ENCODE results near the gene PIM3.

PIM3 gene

DNA sequence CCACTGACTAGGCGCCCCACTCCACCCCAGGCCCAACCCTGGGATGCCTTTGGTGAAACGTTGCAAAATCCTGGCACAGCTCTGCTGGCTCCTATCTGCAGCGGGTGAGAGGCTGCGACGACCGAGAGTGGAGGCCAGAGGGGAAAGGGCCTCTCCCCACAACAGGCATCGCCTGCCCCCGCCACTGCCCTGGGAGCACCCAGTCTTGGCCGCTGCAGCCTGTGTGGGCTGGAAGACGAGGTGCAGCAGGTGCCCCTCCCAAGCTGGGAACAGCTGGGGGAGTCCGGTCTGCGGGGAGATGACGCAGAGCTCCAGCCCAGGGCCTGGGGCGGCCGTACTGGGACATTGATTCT is 4.2 kb upstream of the PIM3 start:
- DNase-seq (ENCODE audit: low spot score), result no peak

DNA sequence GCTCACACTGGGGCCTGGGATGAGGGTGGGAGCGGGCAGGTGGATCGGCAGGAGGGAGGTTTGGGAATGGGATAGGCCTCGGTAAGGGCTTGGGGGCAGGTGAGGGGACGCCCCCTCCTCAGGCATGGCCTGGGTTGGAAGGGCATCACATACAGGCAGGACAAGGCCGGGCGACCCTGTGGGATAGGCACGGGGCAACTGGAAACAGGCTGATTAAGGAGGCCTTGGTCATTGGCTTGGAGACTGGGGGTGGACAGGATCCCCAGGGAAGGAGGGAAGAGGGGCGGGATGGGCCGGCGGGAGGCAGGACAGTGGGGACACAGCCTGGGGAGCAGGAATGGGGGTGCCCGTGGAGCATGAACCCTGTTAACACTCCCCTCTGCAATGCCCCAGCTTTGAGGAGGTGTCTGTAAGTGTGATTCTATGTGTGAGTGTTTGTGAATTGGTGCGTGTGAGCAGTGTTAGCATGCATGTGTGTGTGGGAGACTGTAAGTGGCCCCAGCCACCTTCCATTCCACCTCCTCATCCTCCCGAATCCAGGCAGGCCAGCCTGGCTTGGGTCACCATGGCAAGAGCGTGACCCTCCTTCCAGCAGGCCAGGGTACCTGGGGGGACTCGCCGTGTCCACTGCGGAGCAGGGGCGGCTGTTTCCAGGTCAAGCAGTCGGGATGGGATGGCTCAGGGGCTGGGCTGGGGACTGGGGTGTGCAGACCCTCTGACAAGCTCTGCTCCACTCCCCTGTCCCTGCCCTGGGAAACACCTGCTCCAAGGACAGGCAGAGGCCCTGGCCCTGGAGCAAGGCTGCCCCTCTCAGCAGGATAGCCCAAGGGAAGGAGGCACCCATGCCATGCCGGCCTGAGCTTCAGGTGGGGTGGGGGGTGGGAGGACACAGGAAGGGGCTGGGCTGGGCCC is 3.4 kb upstream of the PIM3 start:
- no peak for DNase-seq (ENCODE audit: low spot score)

DNA sequence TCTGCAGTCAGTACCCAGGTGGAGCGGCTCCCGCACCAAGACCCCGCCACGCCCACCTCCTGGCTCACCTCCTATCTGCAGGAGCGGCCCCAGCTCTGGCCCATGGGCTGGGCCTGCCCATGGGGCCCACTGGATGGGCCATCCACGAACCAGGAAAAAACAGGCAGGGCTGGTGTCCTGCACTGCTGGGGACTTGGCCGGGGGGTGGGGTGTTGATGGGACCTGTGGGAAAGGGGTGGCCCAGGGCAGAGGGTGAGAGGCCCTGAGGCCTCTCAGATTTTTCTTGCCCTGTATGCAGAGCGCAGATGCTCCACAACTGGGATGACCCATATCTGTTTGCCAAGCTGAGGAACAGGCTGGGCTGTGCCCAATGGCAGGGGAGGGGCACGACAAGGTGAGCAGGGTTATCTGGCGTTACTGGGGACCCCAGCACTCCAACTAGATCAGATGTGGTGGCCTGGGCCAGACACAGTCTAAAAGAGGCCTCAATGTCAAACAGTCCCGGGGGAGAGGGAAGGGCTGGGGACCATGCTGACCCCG is 2.7 kb upstream of the PIM3 start:
- DNase-seq (ENCODE audit: low spot score), result no peak

DNA sequence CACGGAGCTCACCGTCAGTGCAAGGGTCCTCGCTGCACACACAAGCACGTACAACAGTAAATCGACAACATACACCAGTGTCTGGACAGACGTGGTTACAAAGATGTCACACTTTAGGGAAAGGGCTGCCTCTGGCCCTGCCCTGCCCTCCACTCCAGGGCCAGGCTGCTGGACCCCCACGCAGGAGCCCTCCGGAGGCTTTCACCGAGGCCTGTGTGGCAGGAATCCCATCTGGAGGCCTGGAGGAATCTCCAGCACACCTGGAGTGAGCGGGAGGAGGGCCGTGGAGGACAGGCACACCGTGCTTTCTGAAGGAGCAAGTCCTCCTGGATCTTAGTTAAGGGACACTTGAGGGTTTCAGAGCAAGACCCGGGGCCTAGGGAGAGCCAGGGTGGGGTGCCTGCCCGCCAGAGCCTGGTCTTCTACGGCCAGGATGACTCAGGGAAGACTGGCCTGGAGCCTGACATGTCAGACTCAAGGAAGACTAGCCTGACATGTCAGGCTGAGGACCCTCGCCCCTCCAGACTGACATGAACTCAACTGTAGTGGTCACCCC is 2.1 kb upstream of the PIM3 start:
- no peak for DNase-seq (ENCODE audit: low spot score)

DNA sequence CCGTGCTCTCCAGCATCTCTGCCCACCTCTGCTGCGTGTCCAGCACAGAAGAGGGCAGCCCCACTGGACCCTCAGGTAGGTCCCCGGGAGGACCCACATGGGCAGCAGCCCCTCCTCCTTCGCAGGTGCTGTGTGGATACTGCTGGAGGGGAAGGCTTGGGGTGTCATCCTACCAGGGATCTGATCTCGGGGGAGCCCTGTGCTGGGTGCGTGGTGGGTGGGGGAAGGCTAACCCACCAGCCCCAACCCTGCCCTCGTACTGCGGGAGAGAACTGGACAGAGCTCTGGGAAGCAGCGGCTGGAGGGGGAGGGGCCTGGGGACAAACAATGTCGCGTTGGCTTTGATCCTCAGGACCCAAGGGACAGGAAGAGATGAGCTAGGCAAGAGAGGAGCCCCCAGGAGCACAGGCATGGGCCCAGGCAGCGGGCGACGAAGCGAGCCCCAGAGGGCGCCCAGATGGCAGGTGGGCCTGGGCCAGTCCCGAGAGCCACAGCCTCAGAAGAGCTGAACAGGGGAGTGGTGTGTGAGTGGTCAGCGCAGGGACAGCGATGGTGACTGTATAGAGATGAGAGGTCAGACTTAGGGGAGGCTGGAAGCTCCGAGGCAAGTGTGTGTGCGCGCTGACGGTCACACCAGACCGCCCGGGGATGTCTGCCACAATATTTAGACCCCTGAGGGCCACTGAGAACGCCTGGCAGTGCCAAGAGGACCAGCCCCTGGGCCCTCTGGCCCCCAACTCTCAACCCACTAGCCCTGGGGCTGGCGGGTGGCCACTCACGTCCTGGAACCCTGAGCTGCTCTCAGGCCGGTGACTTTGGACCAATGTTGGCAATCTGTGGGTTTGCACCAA is 1.4 kb upstream of the PIM3 start:
- DNase-seq (ENCODE audit: low spot score), result peak; percentile 38

DNA sequence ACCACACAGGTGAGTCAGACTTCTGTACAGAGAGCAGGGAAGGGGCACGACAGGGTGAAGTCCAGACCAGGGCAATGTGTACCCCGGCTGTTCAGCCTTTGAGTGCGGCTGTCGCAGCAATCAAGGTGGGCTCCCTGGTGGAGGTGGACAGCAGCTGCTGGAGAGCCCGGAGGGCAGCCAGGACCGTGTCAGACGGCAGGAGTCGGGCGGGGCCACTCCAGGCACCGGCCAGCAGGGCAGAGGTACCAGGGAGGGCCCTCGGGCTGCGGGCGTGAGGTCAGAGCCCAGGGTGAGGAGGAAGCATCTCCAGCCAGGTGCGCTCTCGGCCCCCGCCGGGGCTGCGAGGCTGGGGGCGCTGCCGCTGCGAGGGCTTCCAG is 802 bp upstream of the PIM3 start:
- DNase-seq (ENCODE audit: low spot score), result no peak

DNA sequence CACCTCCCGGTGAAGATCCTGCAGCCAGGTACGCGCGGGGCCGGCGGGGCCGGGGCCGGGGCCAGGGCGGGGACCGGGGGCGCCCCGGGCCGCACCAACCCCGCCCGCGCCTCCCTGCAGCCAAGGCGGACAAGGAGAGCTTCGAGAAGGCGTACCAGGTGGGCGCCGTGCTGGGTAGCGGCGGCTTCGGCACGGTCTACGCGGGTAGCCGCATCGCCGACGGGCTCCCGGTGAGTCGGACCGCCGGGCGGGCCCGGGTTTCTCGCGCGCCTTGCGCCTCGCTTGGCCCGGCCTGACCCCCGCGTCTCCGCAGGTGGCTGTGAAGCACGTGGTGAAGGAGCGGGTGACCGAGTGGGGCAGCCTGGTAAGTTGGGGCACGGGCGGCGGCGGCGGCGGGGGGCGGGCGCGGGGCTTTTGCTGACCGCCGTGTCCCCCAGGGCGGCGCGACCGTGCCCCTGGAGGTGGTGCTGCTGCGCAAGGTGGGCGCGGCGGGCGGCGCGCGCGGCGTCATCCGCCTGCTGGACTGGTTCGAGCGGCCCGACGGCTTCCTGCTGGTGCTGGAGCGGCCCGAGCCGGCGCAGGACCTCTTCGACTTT is 531 bp downstream of the PIM3 start:
- DNase-seq (ENCODE audit: low spot score), result peak; percentile 30

DNA sequence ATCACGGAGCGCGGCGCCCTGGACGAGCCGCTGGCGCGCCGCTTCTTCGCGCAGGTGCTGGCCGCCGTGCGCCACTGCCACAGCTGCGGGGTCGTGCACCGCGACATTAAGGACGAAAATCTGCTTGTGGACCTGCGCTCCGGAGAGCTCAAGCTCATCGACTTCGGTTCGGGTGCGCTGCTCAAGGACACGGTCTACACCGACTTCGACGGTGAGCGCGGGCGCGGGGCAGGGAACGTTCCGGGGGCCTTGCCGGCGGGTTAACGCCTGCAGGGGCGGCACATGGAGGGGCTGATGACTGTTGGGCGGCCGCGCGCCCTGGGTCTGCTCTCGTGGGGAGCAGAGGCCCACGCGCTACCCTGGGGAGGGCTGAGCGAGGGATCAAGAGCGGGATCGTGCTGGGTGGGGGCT is 1.0 kb downstream of the PIM3 start:
- no peak for DNase-seq (ENCODE audit: low spot score)

DNA sequence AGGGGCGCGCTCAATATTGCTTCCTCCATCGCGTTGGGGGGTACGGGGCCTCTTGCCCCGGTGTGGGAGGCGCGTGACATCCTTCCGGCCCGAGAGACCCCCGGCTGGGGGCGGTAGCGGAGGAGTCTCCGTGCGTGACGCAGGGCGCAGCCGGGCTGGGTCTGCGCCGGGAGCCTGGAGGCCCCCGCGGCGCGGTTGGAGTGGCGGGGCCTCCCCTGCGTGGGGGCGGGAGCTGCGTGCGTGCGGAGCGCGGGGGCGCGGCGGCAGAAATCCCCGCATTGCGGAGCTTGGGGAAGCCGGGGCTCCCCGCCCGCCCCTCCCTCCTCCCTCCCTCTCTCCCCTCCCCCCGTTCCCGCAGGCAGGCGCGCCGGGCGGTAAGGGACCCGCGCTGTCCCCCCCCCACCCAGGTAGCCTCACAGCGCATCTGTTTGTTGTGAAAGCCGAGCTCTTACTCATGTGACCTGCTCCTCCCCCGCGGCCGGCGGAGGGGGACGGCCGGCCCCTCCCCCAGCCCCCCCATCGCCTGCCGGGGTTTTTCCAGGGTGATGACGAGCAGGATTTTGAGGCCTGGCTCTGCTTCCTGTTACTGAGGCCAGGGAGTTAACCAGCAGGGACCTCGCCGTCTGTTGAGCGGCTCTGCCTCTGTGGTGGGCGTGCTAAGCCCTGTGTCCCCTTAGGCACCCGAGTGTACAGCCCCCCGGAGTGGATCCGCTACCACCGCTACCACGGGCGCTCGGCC is 1.6 kb downstream of the PIM3 start:
- peak; percentile 79 for DNase-seq (ENCODE audit: low spot score)

DNA sequence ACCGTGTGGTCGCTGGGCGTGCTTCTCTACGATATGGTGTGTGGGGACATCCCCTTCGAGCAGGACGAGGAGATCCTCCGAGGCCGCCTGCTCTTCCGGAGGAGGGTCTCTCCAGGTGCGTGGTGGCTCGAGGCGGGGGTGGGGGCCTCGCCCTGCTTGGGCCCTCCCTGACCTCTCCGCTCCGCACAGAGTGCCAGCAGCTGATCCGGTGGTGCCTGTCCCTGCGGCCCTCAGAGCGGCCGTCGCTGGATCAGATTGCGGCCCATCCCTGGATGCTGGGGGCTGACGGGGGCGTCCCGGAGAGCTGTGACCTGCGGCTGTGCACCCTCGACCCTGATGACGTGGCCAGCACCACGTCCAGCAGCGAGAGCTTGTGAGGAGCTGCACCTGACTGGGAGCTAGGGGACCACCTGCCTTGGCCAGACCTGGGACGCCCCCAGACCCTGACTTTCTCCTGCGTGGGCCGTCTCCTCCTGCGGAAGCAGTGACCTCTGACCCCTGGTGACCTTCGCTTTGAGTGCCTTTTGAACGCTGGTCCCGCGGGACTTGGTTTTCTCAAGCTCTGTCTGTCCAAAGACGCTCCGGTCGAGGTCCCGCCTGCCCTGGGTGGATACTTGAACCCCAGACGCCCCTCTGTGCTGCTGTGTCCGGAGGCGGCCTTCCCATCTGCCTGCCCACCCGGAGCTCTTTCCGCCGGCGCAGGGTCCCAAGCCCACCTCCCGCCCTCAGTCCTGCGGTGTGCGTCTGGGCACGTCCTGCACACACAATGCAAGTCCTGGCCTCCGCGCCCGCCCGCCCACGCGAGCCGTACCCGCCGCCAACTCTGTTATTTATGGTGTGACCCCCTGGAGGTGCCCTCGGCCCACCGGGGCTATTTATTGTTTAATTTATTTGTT is 2.4 kb downstream of the PIM3 start:
- no peak for DNase-seq (ENCODE audit: low spot score)

DNA sequence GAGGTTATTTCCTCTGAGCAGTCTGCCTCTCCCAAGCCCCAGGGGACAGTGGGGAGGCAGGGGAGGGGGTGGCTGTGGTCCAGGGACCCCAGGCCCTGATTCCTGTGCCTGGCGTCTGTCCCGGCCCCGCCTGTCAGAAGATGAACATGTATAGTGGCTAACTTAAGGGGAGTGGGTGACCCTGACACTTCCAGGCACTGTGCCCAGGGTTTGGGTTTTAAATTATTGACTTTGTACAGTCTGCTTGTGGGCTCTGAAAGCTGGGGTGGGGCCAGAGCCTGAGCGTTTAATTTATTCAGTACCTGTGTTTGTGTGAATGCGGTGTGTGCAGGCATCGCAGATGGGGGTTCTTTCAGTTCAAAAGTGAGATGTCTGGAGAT is 3.1 kb downstream of the PIM3 start:
- DNase-seq (ENCODE audit: low spot score), result no peak

DNA sequence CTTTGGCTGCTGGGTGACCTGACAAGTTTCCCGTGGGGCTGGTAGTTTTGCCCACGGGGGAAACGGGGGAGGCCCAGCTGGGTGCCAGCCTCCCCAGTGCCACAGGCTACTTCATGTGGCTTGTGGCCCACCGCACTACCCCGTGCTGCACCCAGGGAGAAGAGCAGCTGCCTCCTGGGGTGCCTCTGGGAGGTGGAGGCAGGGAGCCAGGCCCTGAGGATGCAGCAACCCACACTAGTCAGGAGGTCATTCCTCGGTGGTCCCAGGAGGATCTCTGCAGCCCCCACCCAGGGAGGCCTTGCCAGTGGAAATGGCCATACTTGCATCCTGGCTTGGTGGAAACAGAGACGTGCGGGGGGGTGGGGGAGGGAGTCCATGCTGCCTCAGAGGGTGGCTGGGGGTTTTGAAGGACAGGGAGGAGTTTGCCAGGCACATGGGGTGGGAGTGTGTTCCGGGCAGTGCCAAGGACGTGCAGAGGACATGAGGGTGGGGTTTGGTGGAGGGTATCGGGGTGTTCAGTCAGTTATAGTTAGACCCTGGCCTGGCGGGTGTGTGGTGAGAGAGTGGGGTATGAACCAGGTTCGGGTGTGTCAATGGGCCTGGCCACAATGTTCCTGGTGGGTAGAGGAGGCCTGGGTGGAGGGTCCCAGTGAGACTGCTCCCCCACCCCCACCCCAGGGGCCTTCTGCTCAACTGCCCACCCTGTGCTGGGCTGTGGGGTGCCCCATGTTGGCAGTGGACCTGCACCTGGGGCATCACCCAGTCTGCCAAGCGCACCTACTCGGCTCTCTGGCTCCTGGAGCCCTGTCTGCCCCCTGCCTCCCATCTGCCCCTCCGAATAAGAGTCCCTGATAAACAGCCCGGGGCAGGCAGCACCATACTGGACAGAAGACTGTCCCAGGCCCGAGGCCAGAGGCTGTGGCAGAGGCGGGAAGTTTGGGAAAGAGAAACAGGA is 3.8 kb downstream of the PIM3 start:
- no peak for DNase-seq (ENCODE audit: low spot score)

DNA sequence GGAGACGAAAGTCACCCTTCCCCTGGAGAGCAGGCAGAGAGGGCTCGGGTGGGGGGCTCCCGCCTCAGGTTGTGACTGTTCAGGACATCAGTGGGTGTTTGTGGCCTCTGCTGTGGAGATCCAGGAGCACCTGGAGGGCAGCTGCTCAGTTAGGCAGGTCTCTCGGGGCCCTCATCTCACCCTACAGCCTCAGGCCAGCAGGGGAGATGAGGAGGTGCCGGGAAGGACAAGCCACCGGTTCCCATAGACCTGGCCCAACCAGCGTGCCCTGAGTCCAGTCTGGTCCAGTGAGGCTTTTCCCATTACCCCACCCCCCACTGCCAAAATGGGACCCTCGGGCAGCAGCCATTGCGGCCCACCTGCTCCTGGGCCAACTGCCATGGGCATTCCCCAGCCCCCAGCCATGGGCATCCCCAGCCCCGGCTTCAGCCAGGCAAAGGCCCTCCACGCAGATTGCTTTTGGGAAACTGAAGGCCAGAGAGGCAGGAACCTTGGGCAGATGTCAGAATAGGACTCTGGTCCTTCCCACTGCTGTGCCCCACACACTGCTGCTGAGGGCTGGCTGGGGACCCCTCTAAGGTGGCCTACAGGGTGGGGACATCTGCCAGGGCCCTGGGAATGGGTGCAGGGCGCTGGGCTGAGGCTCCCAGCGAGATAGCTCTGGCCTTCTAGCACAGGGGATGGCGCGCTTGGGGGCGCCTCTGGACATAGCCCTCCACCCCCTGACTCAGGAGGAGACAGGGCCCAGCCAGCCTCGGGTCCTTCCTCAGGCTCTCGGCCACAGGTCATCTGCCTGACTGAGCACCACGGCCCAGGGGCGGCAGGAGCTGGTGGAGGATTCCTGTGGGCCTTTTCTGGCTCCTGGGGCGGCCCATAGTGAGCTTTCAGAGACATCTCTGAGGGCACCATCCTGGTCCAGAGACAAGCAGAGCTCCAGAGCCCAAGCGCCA is 4.8 kb downstream of the PIM3 start:
- no peak for DNase-seq (ENCODE audit: low spot score)

DNA sequence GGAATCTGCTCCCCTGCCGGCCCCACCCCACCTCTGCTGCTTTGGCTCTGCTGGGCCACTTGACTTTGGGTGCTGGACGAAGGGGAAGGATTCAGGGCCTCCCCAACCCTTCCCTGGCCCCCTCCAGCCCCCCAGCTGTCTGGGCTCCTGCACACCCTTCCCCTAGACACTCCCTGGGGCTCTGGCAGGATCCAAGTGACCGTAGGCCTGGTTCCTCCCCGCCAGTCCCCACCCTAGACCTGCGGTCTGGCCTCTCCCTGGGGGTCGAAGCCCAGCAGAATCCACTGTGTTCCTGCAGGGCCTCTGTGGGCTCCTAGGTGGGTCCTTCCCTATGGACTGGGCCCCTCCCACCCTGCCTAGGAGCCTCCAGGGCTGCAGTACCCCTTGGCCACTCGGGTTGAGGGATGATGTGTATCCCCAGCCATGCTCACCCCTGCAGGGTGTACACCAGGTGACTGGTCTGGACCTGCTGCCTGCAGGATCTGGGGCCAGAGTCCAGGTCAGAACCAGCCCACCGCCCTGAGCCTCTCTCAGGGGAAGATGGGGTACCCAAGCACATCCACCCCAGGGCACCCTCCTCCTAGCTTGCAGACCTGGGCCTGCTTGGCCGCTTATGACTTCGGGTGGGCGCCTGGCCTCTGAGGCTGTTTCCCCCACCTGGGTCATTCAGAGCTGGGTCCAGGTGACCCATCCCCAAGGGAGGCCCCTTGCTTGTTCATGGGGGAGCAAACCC is 5.6 kb downstream of the PIM3 start:
- DNase-seq (ENCODE audit: low spot score), result no peak

DNA sequence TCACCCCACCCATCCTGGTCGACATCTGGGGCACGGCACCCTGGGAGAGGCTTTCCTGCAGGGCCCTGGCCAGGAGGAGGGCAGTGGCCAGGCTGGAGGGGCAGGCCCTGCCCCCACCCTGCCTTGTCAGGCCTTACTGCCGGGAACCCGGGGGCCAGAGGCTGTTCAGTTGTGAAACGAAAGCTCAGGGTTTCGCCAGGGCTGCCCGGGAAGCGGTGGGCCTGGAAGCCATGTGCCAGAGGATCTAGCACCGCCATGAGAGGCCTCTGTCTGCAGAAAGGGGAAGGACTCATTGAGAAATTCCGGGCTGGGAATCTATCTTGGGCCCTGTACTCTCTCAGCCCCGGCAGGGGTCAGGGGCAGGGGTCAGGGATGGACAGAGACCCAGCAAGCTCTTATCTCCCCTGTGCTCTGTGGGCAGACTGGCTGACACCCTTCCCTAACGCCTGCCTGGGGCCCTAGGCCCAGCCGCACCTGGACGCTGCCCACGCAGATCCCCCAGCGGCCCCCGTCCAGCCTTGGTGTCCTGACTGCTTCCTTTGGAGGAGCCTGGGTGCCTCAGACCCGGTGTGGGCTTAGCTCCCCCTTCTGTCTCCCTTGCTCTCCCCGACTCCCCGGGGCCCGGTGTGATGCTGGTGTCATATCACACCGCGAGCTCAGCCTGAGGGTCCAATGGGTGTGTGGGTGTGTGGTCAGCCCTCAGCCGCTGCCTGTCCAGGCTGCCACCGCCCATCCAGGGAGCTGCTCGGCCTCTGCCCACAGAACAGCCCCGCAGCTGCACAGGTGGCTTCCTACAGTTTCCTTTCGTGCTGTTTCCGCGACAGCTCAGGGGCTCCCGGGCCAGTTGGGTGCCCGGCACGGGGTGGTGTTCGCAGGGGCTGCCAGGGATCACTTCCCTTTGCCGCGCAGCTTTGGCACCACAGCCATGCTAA is 6.5 kb downstream of the PIM3 start:
- no peak for DNase-seq (ENCODE audit: low spot score)

DNA sequence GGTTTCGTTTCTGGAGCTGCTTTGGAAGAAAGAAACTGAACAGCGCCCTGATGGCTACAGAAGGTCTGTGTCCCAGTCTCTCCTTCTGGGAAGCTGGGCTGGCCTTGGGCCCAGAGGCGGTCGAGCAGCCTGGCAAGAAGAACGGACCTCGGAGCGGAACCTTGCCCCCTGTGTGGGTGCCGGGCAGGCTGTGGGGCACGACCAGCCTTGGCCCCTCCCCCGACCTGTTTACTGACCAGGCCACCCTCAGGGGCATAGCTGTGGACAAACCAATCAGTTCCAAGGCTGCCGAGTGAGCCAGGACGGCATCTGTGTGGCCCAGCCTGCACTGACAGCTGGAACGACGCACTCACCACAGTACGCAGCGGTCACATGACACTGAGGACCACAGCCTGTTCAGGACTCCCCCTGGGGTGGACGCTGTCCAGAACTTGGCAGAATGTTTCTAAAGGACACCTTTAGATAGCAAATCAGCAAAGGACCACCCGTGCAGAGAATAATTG is 7.2 kb downstream of the PIM3 start:
- DNase-seq (ENCODE audit: low spot score), result no peak
